Activated T-helper 1 cell treated with anti-CD3 and anti-CD28 coated beads, Interleukin-2, amount 50 U/mL, for 16 hours (primary cell): Measurements from ENCODE around the gene SPHK2.

ENCODE experiments used
- DNase-seq, 2 donors: peaks; one replicate each; pipeline ENCODE4 v3.0.0-alpha.2; 2020; ENCODE audit warnings: low read depth in 1 of 2, low spot score in 1 of 2

SPHK2 gene

DNA sequence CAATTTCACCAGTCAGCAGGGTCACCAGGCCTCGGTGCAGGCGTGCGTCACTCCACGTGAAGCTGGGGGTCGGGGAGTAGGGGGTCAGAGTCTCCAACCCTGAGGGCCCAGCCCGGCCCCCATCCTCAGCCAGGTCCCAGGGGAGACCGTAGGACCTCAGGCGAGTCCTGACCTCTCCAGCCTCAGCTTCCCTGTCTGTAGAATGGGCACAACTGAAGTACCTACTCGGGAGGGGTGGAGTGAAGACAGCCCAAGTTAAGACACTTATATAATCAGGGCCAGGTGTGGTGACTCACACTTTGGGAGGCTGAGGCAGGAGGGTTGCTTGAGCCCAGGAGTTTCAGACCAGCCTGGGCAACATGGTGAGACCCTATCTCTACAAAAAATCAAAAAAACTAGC, 15.5 kb upstream of the SPHK2 start:
- no peak for DNase-seq

DNA sequence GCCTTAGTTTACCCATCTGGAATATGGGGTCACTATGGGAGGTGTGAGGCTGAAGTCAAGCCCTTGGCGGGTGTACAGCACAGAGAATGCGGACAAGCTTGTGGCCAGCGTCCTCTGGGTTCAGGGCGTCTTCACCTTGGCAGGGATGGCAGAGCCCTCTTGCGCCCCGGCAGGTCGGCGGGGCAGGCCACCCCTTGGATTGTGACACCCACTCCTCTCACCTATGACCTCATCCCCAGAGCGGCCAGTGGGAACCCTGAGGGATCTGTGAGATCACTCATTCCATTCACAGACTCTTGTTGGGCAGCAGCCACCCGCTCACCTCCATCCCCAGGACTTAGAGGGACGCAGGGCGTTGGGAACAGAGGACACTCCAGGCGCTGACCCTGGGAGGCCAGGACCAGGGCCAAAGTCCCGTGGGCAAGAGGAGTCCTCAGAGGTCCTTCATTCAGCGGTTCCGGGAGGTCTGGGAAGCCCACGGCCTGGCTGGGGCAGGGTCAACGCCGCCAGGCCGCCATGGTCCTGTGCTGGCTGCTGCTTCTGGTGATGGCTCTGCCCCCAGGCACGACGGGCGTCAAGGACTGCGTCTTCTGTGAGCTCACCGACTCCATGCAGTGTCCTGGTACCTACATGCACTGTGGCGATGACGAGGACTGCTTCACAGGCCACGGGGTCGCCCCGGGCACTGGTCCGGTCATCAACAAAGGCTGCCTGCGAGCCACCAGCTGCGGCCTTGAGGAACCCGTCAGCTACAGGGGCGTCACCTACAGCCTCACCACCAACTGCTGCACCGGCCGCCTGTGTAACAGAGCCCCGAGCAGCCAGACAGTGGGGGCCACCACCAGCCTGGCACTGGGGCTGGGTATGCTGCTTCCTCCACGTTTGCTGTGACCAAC, 12.6 kb upstream of the SPHK2 start, which contains the start of gene SPACA4:
SPACA4 (plus strand) TSS at position 280 of the 896 bp plus-strand sequence; CDS start at position 517, 237 bp downstream.
- DNase-seq, result no peak

DNA sequence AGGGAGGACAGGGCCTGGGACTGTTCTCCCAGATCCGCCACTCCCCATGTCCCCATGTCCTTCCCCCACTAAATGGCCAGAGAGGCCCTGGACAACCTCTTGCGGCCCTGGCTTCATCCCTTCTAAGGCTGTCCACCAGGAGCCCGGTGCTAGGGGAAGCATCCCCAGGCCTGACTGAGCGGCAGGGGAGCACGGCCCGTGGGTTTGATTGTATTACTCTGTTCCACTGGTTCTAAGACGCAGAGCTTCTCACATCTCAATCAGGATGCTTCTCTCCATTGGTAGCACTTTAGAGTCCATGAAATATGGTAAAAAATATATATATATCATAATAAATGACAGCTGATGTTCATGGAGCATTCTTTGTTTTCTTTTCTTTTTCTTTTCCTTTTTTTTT, 11.9 kb upstream of the SPHK2 start:
- no peak for DNase-seq

DNA sequence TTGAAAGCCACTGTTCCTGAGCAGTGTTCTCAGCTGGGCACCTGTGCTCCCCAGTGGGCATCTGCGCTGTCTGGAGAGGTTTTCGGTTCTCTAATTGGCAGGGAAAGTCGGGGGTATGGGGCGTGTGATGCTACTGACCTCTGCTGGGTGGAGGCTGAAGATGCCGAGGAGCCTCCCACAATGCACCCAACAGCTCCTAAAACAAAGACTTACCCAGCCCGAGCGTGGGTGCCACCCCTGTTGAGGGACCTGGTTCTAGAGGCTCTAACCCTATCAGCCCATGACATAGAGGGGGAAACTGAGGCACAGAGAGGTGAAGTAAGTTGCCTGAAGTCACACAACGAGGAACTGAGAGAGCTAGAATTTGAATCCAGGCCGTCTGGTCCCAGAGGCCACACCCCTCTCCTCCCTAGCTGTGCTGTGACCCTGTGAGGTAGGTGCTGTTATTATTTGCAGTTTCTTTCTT, 10.5 kb upstream of the SPHK2 start:
- DNase-seq, result no peak

DNA sequence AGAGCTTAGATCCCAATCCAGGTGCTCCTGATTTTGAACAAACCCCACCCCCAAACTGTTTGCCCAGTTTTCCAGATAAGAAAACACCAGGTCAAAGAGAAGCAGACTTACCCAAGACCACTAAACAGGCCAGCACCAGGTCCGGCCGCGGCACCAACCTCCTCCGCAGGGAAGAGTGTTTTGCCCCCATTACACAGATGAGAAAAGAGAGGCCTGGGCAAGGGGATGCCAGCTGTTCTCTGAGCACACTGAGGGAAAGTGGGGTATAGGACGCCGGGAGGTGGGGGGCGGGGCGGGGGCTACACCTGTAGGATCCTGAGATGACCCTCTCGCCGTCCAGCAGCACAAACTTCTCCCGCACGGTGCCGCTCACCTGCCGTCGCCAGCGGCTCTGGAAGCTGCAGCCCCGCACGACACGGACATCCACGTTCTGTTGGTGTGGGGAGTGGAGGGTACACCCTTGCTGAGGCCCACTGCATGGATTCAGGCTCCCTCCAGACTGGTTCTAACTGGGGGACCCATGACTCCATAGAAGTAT, 9.7 kb upstream of the SPHK2 start:
- no peak for DNase-seq

DNA sequence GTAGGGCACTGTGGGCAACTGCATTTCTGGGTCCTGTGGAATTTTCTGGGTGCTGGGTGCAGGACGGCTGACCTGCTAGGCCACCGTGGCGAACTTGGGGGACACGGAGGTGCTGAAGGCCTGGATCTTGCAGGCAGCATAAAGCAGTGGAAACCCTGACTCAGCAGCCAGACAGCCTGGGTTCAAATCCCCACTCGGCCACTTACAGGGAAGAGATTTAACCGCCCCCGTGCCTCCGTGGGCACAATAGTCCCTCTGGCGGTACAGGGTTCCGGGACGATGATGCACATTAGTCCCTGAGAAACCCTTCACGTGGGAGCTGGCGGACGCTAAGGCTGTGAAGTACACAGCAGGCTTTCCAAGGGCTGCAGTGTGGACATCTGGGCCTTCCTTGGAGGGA, 7.4 kb upstream of the SPHK2 start:
- DNase-seq, result no peak

DNA sequence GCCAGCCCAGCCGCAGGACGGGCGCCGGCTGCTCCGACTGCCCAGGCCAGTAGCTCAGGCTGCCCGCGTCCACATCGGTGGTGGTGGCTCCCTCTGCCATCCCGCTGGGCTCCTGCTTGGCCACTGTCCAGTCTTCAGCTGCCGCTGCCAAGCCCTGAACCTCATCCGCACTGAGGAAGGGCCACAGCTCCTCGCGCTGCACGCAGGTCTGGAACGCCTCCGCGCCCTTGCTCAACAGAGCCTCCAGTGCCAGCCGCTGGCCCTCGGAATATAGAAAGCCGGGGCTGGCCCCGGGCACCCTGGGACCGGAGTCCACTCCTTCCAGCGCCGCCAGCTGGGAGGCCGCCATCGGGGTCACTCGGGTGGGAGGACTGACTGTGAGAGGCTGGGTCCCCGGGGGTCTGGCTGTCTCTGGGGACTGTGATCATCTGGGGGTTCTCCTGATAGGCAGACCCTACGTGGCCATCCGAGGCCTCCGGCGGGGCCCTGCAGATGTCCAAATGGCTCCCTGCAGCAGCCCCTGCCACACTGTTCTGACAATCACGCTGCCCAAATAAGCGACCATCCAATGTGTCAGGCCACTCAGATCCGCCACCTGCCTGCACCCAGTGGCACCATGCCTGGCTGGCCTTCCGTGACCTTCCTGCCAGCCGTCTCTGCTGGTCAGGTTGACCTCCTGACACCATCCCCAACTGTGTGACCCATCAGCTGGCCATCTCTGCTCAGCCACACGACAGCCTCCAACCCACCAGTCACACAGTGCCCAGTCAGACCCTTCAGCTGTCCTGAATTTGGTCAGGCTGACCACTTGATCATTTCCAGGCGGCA, 6.1 kb upstream of the SPHK2 start:
- no peak for DNase-seq

DNA sequence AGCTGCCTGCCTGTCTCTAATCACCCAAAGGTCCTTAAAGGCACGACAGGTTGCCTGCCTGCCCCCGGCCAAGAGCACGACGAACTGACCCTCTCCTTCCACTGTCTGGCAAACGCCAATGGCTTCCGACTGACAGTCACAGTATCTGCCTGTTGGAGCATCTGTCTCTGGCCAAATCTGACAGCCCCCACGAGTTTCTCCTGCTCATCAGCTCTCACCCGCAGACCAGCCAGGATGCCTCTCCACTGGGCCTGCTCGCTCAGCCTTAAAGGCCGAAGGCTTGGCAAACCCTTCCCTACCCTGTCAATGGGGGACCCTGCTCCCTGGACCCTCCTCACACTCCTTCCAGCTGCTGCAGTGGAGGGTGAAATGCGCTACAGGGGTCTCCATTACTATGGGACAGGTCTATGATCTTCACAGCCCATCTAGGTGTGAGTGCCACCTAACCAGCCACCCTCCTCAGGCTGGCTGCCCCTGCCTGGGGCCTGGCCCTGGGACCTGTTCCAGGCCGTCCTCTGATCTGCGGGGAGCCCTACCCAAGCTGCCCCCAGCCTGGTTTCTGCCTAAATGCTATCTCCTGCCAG, 5.4 kb upstream of the SPHK2 start:
- DNase-seq, result no peak

DNA sequence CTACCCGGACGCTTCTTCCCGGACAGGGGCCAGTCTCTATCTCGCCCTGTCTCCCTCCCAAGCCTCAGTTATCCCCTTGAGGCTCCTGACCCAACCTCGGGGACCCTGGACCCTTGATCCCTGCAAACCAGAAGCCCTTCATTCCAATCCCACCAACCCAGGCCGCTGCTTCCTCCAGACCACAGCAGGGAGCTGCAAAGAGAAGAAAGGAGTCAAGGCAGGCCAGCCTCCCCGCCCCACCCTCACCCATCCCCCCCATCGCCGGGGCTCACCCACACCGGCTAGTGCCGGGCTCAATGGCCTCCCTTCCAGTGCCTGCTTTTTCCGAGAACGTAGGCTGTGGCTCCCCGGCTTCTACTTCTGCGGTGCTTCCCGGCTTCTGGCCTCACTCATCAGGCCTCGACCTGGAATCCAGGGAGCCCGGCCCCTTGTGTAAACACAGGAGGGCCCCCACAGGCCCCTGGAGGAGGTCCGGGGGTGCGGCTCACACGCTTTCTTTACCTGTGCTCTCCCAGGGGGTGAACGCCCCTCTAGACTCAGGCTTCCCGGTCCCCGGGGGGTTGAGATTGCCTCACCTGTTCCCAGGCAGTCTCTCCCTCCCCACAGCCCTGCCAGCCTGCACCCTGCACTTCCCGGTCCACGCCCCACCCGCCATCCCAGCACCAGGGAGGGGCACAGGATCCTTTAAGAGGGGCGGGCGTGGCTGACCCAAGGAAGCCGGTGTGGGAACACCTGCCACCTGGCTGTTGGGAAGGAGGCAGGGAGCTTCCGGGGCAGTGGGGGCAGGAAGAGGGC, 4.7 kb upstream of the SPHK2 start, which contains the start of gene FAM83E:
FAM83E (minus strand) TSS at position 641 of the 795 bp plus-strand sequence. CDS start 1,704 bp downstream, outside the sequence.
- DNase-seq, result no peak

DNA sequence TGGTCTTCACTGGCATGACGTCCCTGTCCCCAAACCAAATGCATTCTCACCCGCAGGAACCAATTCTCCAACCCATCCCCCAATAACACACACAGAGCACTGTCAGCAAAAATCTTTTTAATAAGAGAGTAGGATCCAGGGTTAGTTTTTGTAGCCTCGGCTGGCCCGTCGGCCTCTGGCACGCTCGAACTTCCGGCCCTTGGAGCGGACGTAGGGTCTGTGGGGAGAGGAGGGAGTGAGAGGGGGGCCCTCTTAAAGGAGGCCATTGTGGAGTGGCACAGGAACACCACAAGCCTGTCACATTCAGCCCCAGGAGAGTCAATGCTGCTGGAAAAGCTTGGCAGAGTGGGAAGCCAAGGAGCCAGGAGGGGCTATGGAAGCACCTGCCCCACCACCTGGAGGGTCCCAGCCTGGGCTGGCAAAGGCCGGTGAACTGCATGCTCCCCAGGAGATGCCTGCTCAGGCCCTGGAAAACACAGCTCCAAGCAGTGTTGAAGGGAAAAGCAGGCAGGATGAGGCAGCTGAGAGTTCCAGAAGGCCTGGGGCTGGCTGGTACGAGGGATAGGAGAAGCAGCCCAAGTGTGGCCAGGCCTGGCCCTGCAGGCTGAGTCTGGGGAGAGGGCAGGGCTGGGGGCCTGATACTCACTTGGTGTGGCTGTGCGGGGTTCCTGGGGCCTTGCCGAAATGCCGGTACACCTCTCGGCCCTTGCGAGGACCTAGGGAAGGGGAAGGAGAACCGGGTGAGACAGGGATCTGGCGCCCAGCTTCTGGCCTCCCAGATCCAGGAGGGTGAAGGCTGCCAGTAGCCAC, 3.9 kb upstream of the SPHK2 start:
- no peak for DNase-seq

DNA sequence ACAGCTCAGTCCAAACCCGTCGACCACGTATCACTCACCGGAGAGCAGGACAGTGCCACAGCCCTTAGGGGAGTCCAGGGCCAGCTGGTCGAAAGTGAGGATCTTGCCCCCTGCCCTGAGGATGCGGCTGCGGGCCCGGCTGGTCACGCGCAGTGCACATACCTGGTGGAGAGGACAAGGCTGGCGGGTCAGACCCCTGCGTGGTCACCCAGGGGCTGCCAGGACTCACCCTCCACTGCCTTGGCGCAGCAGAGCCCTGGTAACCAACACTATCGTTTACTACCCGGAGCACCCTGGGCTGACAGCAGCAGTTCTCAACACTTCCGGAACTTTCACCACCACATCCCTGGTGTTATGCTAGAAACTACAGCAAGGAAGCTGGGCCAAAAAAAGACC, 3.3 kb upstream of the SPHK2 start:
- no peak for DNase-seq

DNA sequence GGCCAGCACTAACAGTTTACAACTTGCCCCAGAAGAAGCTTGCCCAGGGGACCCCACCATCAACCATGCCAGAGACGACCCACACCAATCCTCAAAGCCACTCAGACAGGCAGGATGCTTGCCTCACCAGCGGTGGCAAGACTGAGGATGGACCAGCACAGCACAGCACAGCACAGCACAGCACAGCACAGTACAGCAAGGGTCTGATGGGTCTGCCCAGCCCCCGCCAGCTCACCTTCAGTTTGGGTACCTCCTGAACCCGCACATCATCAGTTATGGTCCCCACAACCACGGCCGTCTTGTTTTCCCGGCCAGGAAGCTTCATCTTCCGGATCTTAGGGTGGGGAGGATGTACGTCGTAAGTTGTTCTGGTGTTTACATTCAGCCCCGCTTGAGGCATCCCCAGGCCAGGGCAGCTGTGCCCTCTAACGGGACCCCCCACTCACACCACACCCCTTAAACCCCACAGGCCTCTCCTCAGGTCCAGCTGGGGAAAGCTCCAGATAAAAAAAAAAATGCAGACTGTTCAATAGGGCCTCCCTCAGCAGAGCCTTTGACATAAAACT, 2.7 kb upstream of the SPHK2 start:
- DNase-seq, result no peak

DNA sequence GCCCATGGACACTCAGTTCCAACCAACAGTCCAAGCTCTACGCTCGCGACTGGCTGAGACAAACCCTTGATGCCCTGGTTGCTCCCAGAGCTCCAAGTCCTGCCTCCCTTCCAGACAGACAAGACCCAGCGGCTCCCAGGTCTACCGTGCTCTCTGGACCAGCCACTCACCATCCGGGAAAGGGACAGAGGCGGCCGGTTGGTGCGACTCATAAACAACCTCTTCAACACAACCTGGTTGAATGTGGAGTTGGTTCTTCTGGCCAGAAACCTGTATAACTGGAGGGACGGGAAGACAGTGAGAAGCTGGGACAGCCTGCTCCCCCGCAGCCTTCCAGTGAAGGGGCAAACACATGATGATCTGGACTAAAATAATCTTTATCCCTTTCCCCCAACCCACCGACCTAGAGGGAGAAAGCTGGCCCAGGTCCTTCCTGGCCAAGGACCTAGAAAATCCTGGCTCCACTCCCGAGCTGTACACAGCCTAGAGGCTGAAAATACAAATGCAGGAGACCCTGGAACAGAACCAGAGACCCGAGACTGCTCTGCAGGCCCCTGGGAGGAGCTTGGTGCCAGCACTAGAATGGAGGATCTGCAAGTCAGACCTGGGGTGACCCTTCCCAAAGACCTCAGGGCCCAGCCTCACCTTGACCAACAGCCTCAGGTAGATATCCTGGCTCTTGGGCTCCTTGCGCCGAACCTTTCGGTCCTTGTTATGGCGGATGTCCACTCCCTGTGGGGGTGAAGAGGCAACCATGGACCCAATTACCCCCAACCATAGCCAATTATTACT, 2.0 kb upstream of the SPHK2 start:
- DNase-seq, result no peak

DNA sequence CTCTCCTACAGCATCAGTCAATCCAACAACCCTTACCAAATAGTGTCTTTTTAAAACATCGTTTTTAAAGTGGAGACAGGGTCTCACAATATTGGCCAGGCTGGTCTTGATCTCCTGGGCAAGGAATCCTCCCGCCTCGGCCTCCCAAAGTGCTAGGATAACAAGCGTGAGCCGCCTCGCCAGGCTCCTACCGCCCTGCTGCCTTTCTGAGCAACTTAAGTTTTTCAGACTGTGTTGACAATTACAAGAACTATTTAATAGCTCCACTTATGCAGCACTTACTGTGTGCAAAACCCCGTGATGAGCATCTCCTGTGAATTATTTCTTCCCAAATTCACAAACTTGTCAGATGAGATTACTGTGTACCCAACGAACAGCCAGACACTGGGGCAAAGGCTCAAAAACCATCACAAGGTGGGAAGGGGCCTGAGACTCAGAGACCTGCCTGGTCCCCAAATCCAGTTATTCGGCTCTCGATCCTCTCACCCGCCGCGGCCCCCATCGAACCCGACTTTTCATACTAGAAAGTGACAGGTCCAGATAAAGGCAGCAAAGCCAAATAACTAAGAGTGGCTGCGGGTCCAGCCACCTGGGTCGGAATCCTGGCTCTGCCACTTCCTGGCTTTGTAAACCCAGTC, 909 bp upstream of the SPHK2 start:
- no peak for DNase-seq

DNA sequence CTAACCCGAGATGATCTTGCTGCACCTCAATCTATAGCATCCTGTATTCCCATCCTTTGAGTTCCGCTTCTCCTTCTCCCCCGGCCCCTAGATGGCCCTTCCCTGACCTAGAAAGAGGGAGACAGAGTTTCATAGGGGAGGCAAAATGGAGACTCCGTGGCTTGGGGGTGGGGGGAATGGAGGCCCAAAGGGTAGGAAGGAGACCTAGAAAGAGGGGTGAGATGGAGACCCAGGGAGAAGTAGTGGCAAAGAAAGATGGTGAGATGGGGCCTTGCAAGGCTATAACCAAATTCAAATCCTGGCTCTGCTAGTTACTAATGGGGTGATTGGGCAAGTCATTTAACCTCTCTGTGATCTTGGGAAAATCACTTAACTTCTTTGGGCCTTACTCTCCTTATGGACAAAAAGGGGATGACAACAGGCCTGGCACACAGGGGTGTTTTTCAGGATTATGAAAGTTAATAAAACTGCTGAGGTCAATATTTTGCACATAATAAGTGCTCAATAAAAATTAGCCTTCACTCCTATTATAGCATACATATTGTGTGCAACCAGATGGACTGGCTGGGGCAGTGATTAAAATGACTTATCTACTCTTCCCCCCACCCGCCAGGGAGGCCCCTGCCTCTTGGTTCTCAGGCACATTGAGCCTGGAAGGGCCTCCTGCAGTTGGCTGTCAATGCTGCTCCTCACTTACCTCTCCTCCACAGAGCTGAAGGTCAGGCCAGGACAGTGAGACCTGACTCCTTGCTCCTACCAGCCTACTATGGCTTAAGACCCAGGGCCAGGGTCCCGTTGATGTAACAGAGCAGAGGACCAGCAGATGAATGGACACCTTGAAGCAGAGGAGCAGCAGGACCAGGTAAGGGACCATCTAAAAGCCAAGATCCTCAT, 633 bp downstream of the SPHK2 start:
- no peak for DNase-seq

DNA sequence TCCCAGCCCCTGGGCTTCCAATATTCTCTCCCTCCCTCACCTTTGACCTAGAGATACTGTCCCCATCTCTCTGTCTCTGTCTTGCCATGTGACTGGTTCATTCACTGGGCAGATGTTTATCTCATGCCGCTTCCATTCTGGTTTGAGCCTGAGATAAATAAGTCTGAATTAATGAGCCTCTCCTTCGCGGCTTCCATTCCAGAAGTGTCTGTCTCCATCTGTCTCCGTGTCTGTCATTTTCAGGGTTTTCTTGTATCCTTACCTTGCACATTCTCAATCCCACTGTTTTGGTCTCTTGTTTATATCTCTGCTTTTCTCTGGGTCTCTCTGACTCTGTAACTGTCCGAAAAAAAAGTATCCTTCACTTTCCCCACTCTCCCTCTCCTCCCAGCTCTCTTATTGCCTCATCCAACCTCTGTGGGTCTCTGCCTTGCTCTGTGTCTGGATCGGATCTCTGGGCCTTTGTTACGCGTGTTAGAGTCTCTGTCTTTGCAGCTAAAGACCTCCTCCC, 4.3 kb downstream of the SPHK2 start:
- DNase-seq, result no peak
